ENCODE results near the gene ZFX. TPM values are rescaled to one million over a fixed set of nuclear protein-coding genes. Genes with fewer than 3 reads are reported as not detected.
A peak's percentile ranks its signal among the peaks of the same experiment; 100 is the strongest.

The ZFX gene
- total RNA-seq, 1 experiment from 2014 or later, result 66.8 TPM

DNA sequence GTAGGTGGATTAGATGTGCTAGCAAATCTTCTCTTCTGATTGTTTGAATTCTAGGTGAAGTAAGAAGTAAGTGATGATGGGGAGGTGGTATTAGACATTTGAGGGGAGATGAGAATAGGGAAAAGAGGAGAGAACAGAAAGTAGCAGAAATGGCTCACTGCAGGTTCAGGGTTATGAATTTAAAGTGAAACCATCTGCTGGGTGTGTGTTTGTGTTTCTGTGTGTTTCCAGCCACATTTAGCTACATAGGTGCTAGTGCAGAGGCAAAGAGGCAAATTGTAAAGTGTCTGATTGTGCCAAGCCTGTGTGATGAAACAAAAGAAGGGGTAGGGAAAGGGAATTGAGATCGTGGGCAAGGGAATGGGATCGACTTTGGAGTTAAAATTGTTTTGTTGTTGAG is 50.6 kb downstream of the ZFX start:
- no peak overlapping the region for H3K27ac ChIP-seq (ENCODE audit: insufficient read length, low read depth, low read length)
- no peak overlapping the region for H3K4me2 ChIP-seq (ENCODE audit: insufficient read depth, insufficient read length, low read length)
- no peak overlapping the region for H2AFZ ChIP-seq (ENCODE audit: low read length)
- H3K36me3 Mint-ChIP-seq (ENCODE audit: insufficient read depth in 1 of 3, low read depth in 3 of 3), result peaks cover 1 to 37% (median 8%) of the 10 kb centered on the region in 3 experiments; a peak in 6 of 7 replicates
- no peak overlapping the region for H3K14ac ChIP-seq (ENCODE audit: insufficient read depth, low read length)
- no peak for DNase-seq
- no peak overlapping the region for H3K4ac ChIP-seq (ENCODE audit: low read depth, low read length)
- H3T11ph ChIP-seq (ENCODE audit: low read length), result no peak overlapping the region
- no peak overlapping the region for H2BK12ac ChIP-seq (ENCODE audit: insufficient read length, low read depth, low read length)
- WGBS (ENCODE audit: extremely low coverage, insufficient read length, low lambda C conversion rate), result no CpG with 5 or more reads among the region's 2 CpGs
- H3K27me3 Mint-ChIP-seq (ENCODE audit: low read depth), result no peaks in the 10 kb centered on the region
- peaks cover 17 to 22% of the 10 kb centered on the region in 2 experiments for H3K4me1 Mint-ChIP-seq
- peak overlapping the region; percentile 1 to 7 (median 2); a peak in 3 of 7 replicates for H3K27ac Mint-ChIP-seq
- H4K8ac ChIP-seq (replicated peaks; ENCODE audit: insufficient read length, low read depth, low read length), result no peak overlapping the region
- H4K5ac ChIP-seq (ENCODE audit: insufficient read length, low read depth, low read length), result no peak overlapping the region
- H2BK120ac ChIP-seq (ENCODE audit: low read depth, low read length, poor library complexity, severe bottlenecking), result no peak overlapping the region
- no peaks in the 10 kb centered on the region for H4K20me1 ChIP-seq (ENCODE audit: control insufficient read depth, insufficient read depth, insufficient read length)
- H3K4me3 Mint-ChIP-seq, result no peak overlapping the region
- no peak overlapping the region for H3K9ac ChIP-seq (ENCODE audit: extremely low read depth, insufficient read length, low read length)
- H3K18ac ChIP-seq (ENCODE audit: insufficient read length, low read depth, low read length), result no peak overlapping the region
- no peak overlapping the region for H2AK5ac ChIP-seq (ENCODE audit: insufficient read length, low read length)
- no peaks in the 10 kb centered on the region for H3K4me1 ChIP-seq (ENCODE audit: insufficient read depth, low read length)
- no peak overlapping the region for H3K56ac ChIP-seq (ENCODE audit: insufficient read length, low read depth, low read length)
- no peak overlapping the region for H2BK5ac ChIP-seq (ENCODE audit: insufficient read length, low read length)
- H3K79me1 ChIP-seq (ENCODE audit: insufficient read depth, low read depth, low read length, poor library complexity, severe bottlenecking), result no peaks in the 10 kb centered on the region
- no peak overlapping the region for H3K23ac ChIP-seq (ENCODE audit: insufficient read length, low read depth, low read length)
- no peak overlapping the region for H2BK20ac ChIP-seq (ENCODE audit: low read depth, low read length, poor library complexity, severe bottlenecking)
- no peak overlapping the region for H2BK15ac ChIP-seq (ENCODE audit: low read depth, low read length)
- no peaks in the 10 kb centered on the region for H3K23me2 ChIP-seq (ENCODE audit: insufficient read length, low read depth, low read length, poor library complexity, severe bottlenecking)
- no peaks in the 10 kb centered on the region for H3K27me3 ChIP-seq (ENCODE audit: insufficient read depth, low read length)
- no peaks in the 10 kb centered on the region for H3K9me3 ChIP-seq (ENCODE audit: control insufficient read depth, low read depth, low read length)
- TF ChIP-seq, protein P1, sequence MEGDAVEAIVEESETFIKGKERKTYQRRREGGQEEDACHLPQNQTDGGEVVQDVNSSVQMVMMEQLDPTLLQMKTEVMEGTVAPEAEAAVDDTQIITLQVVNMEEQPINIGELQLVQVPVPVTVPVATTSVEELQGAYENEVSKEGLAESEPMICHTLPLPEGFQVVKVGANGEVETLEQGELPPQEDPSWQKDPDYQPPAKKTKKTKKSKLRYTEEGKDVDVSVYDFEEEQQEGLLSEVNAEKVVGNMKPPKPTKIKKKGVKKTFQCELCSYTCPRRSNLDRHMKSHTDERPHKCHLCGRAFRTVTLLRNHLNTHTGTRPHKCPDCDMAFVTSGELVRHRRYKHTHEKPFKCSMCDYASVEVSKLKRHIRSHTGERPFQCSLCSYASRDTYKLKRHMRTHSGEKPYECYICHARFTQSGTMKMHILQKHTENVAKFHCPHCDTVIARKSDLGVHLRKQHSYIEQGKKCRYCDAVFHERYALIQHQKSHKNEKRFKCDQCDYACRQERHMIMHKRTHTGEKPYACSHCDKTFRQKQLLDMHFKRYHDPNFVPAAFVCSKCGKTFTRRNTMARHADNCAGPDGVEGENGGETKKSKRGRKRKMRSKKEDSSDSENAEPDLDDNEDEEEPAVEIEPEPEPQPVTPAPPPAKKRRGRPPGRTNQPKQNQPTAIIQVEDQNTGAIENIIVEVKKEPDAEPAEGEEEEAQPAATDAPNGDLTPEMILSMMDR (conservative IDR thresholded peaks at IDR 0.05), result no peak
- H3K79me2 ChIP-seq (ENCODE audit: insufficient read depth, low read length), result peaks cover 3% of the 10 kb centered on the region; the same call in 1 of the 2 replicates
- H3K9me3 Mint-ChIP-seq, result no peaks in the 10 kb centered on the region
- H4K91ac ChIP-seq (ENCODE audit: insufficient read length, low read depth, low read length), result no peak overlapping the region
